Embryonic facial prominence (tissue), 1 donor: ENCODE results near the gene CCDC85B.
A peak's percentile ranks its signal among the peaks of the same experiment; 100 is the strongest.

Experiments used
- DNase-seq: peaks from one replicate; pipeline ENCODE4 v3.0.0-alpha.2; 2016; ENCODE audit errors: extremely low spot score

CCDC85B gene

GRCh38 chr11:65911682-65912568, 21.5 kb downstream of the CCDC85B start:
- no peak for DNase-seq

GRCh38 chr11:65912845-65913244, 22.4 kb downstream of the CCDC85B start:
- no peak for DNase-seq

DNA sequence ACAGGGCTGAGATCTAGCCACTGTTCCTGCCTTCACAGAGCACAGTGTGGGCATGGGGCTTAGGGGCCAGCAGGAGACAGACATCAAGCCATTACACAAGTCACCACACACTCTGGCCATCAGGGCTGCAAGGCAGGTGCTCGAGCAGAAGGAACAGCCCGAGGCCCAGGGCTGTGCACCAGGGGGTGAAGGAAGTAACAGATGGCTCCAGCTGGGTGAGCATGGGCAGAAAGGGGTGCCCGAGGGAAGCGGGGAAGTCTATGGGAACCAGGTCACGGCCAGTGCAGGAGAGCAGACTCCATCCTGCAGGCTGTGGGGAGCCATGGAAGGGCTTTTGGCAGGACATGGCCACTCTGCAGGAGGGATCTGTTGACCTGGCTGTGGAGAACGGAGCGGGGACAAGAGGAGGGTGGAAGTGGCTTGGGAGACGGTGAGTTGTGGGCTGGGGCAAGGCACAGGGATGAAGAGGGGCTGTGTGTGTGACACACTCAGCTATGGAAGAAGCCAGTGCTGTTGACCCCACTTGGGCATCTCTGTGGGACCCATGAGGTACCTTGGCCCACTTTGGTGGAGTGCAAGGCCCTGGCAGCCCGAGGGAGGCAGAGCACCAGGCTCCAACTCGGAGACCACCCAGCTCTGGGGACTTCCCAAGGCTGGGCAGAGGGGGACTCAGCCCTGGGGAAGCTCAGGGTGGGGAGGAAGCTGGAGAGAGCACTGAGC, 24.8 kb downstream of the CCDC85B start:
- no peak for DNase-seq

GRCh38 chr11:65915821-65916251, 25.4 kb downstream of the CCDC85B start:
- no peak for DNase-seq

DNA sequence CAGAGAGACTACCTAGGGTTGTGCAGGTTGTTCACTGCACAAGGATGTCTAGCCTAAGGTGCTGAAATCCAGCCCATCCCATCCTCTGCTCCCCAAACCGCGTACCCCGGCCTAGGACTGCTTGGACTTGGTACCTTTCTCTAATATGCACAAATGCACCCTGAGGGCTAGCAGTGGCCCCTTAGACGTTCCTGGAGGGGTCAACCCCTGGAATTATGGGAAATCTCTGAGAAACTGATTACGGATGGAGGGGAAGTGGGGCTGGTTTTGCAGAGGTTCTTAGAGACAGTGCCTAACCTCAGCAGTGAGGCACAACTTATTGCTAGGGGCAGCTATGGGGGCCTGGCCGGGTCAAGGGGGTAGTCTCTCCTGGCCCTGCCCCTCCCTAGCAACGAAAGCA, 25.9 kb downstream of the CCDC85B start:
- no peak for DNase-seq

- DNase-seq: no peak
Measured at GRCh38 chr11:65917077-65917433, 26.6 kb downstream of the CCDC85B start.

- no peak for DNase-seq
Measured at GRCh38 chr11:65917434-65918210, 27.1 kb downstream of the CCDC85B start.

DNA sequence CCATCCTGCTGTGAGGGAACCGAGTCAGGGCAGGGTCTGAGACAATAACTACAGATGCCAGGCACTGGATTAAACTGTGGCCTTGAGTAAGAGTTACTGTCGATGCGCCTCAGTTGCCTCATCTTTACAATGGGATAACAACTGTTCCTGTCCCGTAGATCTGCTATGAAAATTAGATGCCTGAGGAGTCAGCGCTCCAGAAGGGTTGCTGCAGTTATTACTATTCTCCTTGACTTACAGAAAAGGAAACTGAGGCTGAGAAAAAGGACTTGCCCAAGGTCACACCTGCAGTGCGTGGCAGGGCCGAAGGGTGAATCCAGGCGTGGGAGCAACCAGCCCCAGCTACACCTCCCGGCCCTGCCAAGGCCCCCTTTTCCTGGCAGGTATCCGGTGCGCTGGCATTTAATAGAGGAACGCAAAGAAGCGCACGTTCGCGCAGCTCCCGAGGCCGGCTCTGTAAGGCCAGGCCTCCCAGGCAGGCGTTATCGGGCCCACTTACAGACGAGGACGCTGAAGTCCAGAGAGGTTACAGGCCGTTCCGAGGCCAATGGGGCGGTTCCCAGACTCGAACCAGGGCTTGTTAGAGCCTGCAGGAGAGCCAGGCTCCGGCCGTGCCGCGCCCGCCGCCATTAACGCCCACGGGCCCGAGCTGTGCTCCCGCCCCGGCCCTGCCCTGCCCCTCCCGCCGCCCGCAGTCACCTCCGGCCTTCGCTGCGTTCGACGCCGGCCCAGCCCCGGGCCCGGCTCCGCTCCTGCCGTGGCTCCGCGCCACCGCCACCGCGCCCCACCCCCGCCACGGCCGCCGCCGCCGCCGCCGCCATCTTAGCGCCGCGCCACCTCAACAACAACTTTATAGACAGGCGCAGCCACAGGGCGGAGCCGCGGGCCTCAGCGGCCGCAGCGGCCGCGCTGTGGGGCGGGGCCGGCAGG, 28.0 kb downstream of the CCDC85B start, which contains the start of gene C11orf68:
C11orf68 (minus strand) TSS at position 852 of the 930 bp plus-strand sequence; CDS start at position 821, 31 bp downstream.
- no peak for DNase-seq

- peak; percentile 99 for DNase-seq
Measured at GRCh38 chr11:65919141-65919572, 28.7 kb downstream of the CCDC85B start, which contains the start of gene DRAP1. DRAP1 (plus strand) TSS chr11:65919426; CDS start chr11:65919502, 76 bp downstream.

DNA sequence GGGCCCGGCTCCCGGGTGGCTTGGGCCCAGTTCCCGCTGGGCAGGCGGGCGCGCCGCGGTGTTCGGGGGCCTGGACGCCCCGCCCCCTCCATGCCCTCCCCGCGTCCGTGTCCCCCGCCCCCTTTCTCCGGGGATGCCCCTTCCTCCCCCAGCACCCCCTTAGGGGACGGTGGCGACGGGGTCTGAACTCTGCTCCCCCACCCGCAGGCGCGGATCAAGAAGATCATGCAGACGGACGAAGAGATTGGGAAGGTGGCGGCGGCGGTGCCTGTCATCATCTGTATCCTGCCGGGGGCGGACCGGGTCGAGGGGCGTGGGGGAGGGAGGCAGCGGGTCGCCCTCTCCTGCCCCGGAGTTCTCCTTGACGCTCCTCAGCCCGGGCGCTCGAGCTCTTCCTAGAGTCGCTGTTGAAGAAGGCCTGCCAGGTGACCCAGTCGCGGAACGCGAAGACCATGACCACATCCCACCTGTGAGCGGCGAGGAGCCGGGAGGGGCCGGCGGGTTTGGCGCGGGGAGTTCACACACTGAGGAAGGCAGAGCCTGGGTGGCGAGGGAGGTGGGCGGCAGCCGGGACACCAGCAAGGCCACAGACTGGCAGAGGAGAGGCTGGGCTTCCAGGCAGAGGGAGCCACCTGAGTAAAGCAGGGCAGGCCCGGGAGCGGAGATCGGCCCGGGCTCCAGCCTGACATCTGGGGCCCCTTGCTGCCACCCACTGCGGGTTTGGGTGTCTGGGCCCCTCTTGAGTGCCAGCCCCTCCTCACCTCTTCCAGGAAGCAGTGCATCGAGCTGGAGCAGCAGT, 29.3 kb downstream of the CCDC85B start:
- no peak for DNase-seq

GRCh38 chr11:65920372-65920802, 29.9 kb downstream of the CCDC85B start:
- DNase-seq: no peak

DNA sequence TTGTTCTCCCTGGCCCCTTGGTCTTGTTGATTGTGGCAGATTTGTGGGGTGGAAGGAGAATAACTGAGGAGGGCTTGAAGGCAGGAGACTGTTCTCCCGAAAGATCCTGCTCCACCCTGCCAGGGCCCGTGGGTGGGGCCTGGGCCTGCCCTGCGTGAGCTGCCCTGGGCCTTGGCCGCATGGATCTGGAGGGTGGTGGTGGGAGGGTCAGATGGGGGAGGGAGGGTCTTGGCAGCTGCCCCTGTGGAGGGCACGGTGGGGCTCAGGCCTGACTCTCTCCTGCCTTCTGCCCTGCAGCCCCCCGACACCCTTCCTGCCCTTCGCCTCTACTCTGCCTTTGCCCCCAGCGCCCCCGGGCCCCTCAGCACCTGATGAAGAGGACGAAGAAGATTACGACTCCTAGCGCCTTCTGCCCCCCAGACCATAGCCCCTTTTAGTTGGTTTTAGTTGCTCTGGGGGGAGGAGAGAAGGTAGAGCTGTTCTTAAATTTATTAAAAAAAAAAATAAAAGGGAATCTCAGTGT, 30.6 kb downstream of the CCDC85B start:
- no peak for DNase-seq

- DNase-seq: no peak
Measured at GRCh38 chr11:65921876-65922275, 31.4 kb downstream of the CCDC85B start.

GRCh38 chr11:65922565-65922964, 32.1 kb downstream of the CCDC85B start:
- no peak for DNase-seq

DNA sequence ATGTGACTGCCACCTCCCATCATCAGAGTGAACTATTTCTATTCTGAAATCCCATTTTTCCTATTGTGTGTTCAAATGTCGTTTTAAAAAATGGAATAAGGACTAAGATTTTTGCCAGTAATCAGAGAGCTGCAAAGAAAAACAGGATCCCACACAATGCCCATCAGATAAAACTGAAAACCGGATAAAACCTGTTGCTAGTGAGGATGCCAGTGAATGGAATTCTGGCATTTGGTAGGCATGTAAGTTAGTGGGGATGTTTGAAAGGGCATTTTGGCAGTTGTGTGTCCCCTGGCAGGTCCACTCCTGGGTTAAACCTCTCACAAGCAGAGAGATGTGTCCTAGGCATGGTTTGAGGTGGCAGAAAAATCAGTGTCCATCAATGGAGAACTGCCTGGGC, 34.9 kb downstream of the CCDC85B start:
- DNase-seq: no peak

DNA sequence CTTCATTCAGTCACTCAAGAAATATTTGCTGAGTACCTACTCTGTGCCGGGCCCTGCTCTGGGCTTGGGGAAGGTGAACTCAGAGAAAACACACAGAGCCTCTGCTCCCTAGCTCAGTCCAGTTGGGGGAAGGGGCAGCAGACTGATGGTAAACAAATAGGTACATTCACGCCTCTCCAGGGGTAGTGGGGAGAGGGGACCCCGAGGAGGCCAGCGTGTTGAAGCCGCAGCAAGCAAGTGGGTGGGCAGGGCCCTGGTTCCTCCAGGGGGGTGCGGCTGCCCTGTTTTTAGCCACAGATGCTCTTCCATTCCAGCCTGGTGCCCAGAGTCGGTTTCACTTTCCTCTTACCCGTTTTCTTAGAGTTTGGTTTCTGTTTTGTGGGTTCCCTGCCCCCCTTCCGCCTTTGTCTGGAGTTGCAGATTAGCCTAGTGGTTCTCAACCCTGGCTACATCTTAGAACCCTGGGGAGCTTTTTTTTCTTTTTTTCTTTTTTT, 37.5 kb downstream of the CCDC85B start:
- DNase-seq: no peak

GRCh38 chr11:65928667-65929066, 38.2 kb downstream of the CCDC85B start:
- DNase-seq: no peak

GRCh38 chr11:65931773-65932557, 41.5 kb downstream of the CCDC85B start:
- DNase-seq: no peak

DNA sequence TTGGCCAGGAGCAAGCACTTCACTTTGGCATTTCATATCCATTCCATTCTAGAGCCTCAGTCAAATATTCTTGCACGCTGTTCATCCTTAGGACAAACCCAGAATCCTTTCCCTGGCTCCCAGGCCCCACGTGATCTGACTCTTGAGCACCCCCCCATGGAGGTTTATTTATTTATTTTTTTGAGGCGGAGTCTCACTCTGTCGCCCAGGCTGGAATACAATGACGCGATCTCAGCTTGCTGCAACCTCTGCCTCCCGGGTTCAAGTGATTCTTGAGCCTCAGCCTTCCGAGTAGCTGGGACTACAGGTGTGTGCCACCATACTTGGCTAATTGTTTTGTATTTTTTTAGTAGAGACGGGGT, 42.1 kb downstream of the CCDC85B start:
- DNase-seq: no peak
